WTC11 (cell line): ENCODE data around the gene ENTR1. TPM values are rescaled to one million over a fixed set of nuclear protein-coding genes. Genes with fewer than 3 reads are reported as not detected.

Experiments used
- ATAC-seq: fragments of 200-7000 bp; cut with Tn5 transposase; 2 replicates; pipeline ENCODE4 v1.10.0; 2021; ENCODE audit warnings: mild to moderate bottlenecking, moderate library complexity
- CTCF ChIA-PET: fragments of 300-600 bp; sonication (Branson Sonifier 250); formaldehyde crosslinking; loops from one replicate; lab custom pipeline; 2021; ENCODE audit warnings: antibody characterized with exemption; lab: Charles Lee
- POLR2A ChIA-PET: fragments of 350-600 bp; sonication (Branson Sonifier 250); formaldehyde crosslinking; loops from one replicate; lab custom pipeline; 2021; ENCODE audit warnings: antibody characterized with exemption; lab: Charles Lee
- DNase-seq: peaks from one replicate; pipeline ENCODE4 v3.0.0; 2021; ENCODE audit warnings: low spot score
- H3K27ac Mint-ChIP-seq: 2 replicates; pipeline ENCODE4 v1.8.0; 2021; ENCODE audit warnings: mixed read lengths
- H3K27me3 Mint-ChIP-seq: 2 replicates; pipeline ENCODE4 v1.8.0; 2021; ENCODE audit warnings: low read depth, mild to moderate bottlenecking, moderate library complexity, mixed read lengths
- H3K36me3 Mint-ChIP-seq: 2 replicates; pipeline ENCODE4 v1.8.0; 2021; ENCODE audit warnings: mixed read lengths
- H3K4me1 Mint-ChIP-seq: 2 replicates; pipeline ENCODE4 v1.8.0; 2022; ENCODE audit warnings: mixed read lengths
- H3K4me3 Mint-ChIP-seq: 2 replicates; pipeline ENCODE4 v1.8.0; 2021; ENCODE audit warnings: mild to moderate bottlenecking, moderate library complexity, mixed read lengths
- H3K9me3 Mint-ChIP-seq: 2 replicates; pipeline ENCODE4 v1.8.0; 2021; ENCODE audit warnings: mixed read lengths
- ATF1 ChIP-seq: sonication (generic); formaldehyde crosslinking; IDR thresholded peaks from 2 replicates; pipeline ENCODE4 v1.8.1; 2023; ENCODE audit warnings: mild to moderate bottlenecking, moderate library complexity, missing genetic modification reagents
- CBFB ChIP-seq: sonication (generic); formaldehyde crosslinking; IDR thresholded peaks from 2 replicates; pipeline ENCODE4 v1.8.1; 2022; ENCODE audit warnings: mild to moderate bottlenecking, low read depth, missing genetic modification reagents
- ETV6 ChIP-seq: sonication (generic); formaldehyde crosslinking; IDR thresholded peaks from 2 replicates; pipeline ENCODE4 v1.8.1; 2022; ENCODE audit warnings: mild to moderate bottlenecking, missing genetic modification reagents
- JUN ChIP-seq: sonication (generic); formaldehyde crosslinking; IDR thresholded peaks from 2 replicates; pipeline ENCODE4 v1.8.0; 2023; ENCODE audit warnings: mild to moderate bottlenecking, missing genetic modification reagents
- NFATC4 ChIP-seq: fragments of 250-450 bp; sonication (Bioruptor Pico); IDR thresholded peaks from 2 replicates; pipeline ENCODE4 v1.9.0; 2021; ENCODE audit warnings: mild to moderate bottlenecking
- NFE2L1 ChIP-seq: sonication (generic); formaldehyde crosslinking; IDR thresholded peaks from 2 replicates; pipeline ENCODE4 v1.8.1; 2023; ENCODE audit warnings: missing genetic modification reagents
- NR1H2 ChIP-seq: sonication (generic); formaldehyde crosslinking; IDR thresholded peaks from 2 replicates; pipeline ENCODE4 v1.9.0; 2021; ENCODE audit warnings: mild to moderate bottlenecking, moderate library complexity, missing genetic modification reagents
- PRRX2 ChIP-seq: fragments of 250-450 bp; sonication (Bioruptor Pico); IDR thresholded peaks from 2 replicates; pipeline ENCODE4 v1.8.0; 2021; ENCODE audit warnings: mild to moderate bottlenecking
- RORB ChIP-seq: fragments of 250-450 bp; sonication (Bioruptor Pico); IDR thresholded peaks from 2 replicates; pipeline ENCODE4 v1.9.0; 2021; ENCODE audit warnings: mild to moderate bottlenecking
- TEAD1 ChIP-seq: sonication (generic); formaldehyde crosslinking; IDR thresholded peaks from 2 replicates; pipeline ENCODE4 v1.8.0; 2022; ENCODE audit warnings: mild to moderate bottlenecking, missing genetic modification reagents
- TP53 ChIP-seq: sonication (generic); formaldehyde crosslinking; IDR thresholded peaks from 2 replicates; pipeline ENCODE4 v1.8.1; 2023; ENCODE audit warnings: mild to moderate bottlenecking, missing genetic modification reagents
- ZNF317 ChIP-seq: sonication (generic); formaldehyde crosslinking; IDR thresholded peaks from 2 replicates; pipeline ENCODE4 v1.8.1; 2023; ENCODE audit warnings: low read depth, mild to moderate bottlenecking, moderate library complexity, missing genetic modification reagents, borderline replicate concordance
- ZNF396 ChIP-seq: fragments of 250-450 bp; sonication (Bioruptor Pico); IDR thresholded peaks from 2 replicates; pipeline ENCODE4 v1.8.0; 2021; ENCODE audit warnings: mild to moderate bottlenecking, moderate library complexity, borderline replicate concordance
- total RNA-seq: library from RNA; stranded (reverse); gene quantifications from 3 replicates; pipeline ENCODE4 v1.2.3, GENCODE V29; 2021
- TF ChIP-seq, protein P1 (sequence below): sonication (generic); formaldehyde crosslinking; IDR thresholded peaks from 2 replicates; pipeline ENCODE4 v1.8.0; 2023; ENCODE audit warnings: missing genetic modification reagents, mild to moderate bottlenecking, borderline replicate concordance
- TF ChIP-seq, protein P2 (sequence below): fragments of 250-450 bp; sonication (Bioruptor Pico); conservative IDR thresholded peaks from 2 replicates; pipeline ENCODE4 v1.9.0; 2021; ENCODE audit warnings: mild to moderate bottlenecking
- TF ChIP-seq, protein P3 (sequence below): sonication (generic); formaldehyde crosslinking; IDR thresholded peaks from 2 replicates; pipeline ENCODE4 v1.8.0; 2022; ENCODE audit warnings: mild to moderate bottlenecking, missing genetic modification reagents
- TF ChIP-seq, protein P4 (sequence below): sonication (generic); formaldehyde crosslinking; IDR thresholded peaks from 2 replicates; pipeline ENCODE4 v1.8.1; 2023; ENCODE audit warnings: mild to moderate bottlenecking, missing genetic modification reagents
- TF ChIP-seq, protein P5 (sequence below): sonication (generic); formaldehyde crosslinking; IDR thresholded peaks from 2 replicates; pipeline ENCODE4 v1.8.0; 2023; ENCODE audit warnings: mild to moderate bottlenecking, missing genetic modification reagents
- TF ChIP-seq, protein P6 (sequence below): fragments of 250-450 bp; sonication (Bioruptor Pico); IDR thresholded peaks from 2 replicates; pipeline ENCODE4 v1.9.0; 2021; ENCODE audit warnings: mild to moderate bottlenecking
- TF ChIP-seq, protein P7 (sequence below): sonication (generic); formaldehyde crosslinking; conservative IDR thresholded peaks from 2 replicates; pipeline ENCODE4 v1.8.1; 2022; ENCODE audit warnings: mild to moderate bottlenecking, missing genetic modification reagents

The ENTR1 gene
- total RNA-seq, 1 experiment from 2014 or later: 140 TPM

DNA sequence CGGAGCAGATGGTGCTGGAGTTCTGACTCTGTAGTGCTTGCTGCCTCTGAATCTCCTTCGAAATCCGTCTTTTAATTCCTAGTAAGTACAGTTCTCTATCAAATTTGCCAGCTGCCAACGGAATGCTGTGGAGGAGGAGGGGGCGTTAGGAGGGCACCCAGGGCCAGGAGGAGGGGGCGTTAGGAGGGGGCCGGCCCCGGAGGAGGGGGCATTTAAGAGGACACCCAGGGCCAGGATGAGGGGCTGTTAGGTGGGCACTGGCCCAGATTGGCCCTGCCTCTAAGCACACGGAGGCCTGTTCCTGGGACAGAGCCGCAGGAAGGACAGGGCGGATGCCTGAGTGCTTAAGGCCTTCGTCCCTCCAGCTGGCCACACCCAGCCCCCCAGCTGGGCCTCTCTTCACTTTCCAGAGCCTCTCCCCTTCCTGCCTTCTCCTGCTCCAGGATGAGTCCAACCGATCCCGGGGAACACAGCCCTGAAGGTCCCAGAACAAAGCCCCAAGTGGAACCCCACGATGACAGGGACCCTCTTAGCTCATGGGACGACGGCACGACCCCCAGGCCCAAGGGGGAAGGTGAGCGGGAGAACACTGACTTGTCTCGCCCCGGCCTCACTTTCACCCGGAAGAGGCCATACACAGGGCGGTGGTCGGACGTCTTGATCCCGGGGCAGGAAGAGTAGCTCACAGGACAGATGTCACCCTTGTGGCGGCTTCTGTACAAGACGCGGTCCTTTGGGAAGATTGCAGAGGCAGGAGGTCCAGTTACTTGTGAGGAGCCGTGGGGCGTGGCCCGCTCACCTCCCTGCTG is 19.5 kb upstream of the ENTR1 start:
- H3K4me1 Mint-ChIP-seq: no peaks in the 10 kb centered on the region
- CTCF ChIA-PET: interaction anchor here (0.8 to 1.3 kb wide), 6 partner anchors 9 to 214 kb away, joined by 3 to 5 read pairs (median 3); no protein-coding TSS in a partner anchor
- H3K27me3 Mint-ChIP-seq: no peaks in the 10 kb centered on the region
- H3K27ac Mint-ChIP-seq: peak overlapping the region; percentile 41; the same call in 1 of the 2 replicates
- no peak for DNase-seq
- H3K4me3 Mint-ChIP-seq: no peak overlapping the region
- POLR2A ChIA-PET: no interaction called here
- TF ChIP-seq NR1H2 (CRISPR knock-in tag) (no peak), RORB (CRISPR knock-in tag) (no peak), ZNF317 (CRISPR knock-in tag) (no peak), ZNF396 (CRISPR knock-in tag) (no peak), CBFB (CRISPR knock-in tag) (no peak), NFE2L1 (no peak), TEAD1 (no peak), PRRX2 (no peak)
- TF ChIP-seq, protein P1, sequence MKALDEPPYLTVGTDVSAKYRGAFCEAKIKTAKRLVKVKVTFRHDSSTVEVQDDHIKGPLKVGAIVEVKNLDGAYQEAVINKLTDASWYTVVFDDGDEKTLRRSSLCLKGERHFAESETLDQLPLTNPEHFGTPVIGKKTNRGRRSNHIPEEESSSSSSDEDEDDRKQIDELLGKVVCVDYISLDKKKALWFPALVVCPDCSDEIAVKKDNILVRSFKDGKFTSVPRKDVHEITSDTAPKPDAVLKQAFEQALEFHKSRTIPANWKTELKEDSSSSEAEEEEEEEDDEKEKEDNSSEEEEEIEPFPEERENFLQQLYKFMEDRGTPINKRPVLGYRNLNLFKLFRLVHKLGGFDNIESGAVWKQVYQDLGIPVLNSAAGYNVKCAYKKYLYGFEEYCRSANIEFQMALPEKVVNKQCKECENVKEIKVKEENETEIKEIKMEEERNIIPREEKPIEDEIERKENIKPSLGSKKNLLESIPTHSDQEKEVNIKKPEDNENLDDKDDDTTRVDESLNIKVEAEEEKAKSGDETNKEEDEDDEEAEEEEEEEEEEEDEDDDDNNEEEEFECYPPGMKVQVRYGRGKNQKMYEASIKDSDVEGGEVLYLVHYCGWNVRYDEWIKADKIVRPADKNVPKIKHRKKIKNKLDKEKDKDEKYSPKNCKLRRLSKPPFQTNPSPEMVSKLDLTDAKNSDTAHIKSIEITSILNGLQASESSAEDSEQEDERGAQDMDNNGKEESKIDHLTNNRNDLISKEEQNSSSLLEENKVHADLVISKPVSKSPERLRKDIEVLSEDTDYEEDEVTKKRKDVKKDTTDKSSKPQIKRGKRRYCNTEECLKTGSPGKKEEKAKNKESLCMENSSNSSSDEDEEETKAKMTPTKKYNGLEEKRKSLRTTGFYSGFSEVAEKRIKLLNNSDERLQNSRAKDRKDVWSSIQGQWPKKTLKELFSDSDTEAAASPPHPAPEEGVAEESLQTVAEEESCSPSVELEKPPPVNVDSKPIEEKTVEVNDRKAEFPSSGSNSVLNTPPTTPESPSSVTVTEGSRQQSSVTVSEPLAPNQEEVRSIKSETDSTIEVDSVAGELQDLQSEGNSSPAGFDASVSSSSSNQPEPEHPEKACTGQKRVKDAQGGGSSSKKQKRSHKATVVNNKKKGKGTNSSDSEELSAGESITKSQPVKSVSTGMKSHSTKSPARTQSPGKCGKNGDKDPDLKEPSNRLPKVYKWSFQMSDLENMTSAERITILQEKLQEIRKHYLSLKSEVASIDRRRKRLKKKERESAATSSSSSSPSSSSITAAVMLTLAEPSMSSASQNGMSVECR: no peak
- TF ChIP-seq, protein P2, sequence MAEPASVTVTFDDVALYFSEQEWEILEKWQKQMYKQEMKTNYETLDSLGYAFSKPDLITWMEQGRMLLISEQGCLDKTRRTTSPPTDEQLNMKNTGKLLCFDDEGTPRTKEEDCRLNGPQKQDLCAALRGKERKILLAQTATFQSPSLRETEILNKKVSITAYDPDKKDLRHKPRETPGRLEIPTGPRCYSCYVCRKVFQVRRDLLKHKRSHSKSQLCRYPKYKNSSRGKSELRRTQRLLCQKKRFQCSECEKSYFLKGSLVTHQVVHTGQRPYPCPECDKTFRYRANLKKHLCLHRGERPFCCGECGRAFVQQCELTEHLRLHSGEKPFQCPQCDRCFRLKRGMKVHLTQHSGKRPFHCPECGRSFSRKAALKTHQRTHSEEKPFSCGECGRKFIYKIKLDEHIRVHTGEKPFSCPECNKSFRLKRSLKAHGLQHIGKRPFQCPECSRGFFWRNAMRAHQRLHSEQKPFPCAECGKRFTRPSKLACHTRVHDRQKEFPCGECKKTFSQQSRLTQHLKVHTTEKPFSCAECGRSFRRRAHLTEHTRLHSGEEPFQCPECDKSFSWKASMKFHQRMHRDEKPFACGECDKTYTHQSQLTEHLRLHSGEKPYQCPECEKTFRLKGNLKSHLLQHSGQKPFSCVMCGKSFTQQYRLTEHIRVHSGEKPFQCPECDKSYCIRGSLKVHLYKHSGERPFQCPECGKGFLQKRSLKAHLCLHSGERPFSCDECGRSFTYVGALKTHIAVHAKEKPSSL: no peak
- TF ChIP-seq, protein P3, sequence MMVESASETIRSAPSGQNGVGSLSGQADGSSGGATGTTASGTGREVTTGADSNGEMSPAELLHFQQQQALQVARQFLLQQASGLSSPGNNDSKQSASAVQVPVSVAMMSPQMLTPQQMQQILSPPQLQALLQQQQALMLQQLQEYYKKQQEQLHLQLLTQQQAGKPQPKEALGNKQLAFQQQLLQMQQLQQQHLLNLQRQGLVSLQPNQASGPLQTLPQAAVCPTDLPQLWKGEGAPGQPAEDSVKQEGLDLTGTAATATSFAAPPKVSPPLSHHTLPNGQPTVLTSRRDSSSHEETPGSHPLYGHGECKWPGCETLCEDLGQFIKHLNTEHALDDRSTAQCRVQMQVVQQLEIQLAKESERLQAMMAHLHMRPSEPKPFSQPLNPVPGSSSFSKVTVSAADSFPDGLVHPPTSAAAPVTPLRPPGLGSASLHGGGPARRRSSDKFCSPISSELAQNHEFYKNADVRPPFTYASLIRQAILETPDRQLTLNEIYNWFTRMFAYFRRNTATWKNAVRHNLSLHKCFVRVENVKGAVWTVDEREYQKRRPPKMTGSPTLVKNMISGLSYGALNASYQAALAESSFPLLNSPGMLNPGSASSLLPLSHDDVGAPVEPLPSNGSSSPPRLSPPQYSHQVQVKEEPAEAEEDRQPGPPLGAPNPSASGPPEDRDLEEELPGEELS: no peak
- no peaks in the 10 kb centered on the region for H3K36me3 Mint-ChIP-seq
- no peak for ATAC-seq
- no peaks in the 10 kb centered on the region for H3K9me3 Mint-ChIP-seq

DNA sequence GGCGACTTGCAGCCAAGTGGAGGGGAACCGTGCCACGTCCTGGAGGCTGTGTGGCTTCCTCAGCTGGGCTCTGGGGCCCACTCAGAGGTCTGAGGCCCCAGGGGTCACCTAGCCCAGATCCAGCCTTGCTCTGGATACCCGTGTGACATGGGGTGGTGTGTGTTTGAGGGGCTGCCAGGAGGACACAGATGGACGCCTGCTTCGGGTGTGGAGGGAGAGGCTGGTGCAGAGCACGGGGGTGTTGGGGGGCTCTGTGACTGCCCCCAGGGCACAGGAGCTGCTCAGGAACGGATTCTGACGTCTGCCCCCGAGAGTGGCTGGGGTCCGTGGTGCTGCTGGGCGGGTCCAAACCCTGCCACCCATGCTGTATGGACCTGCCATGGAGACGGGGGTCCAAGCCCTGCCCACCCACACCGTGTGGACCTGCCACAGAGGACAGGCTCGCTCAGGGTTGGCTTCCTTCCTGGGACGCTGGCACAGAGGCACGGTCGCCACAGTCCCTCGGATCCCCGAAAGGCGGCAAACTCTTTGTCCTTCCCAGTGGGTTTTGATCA is 18.7 kb upstream of the ENTR1 start:
- H3K4me1 Mint-ChIP-seq: no peaks in the 10 kb centered on the region
- no peaks in the 10 kb centered on the region for H3K27me3 Mint-ChIP-seq
- ATAC-seq: no peak
- H3K27ac Mint-ChIP-seq: peak overlapping the region; percentile 41; the same call in 1 of the 2 replicates
- no peak for DNase-seq
- ChIA-PET POLR2A (no interaction called here), CTCF (interaction anchor here (0.8 to 1.3 kb wide), 3 partner anchors 28 to 90 kb away, joined by 3 to 5 read pairs (median 5); no protein-coding TSS in a partner anchor)
- H3K36me3 Mint-ChIP-seq: no peaks in the 10 kb centered on the region
- no peaks in the 10 kb centered on the region for H3K9me3 Mint-ChIP-seq
- H3K4me3 Mint-ChIP-seq: no peak overlapping the region
- TF ChIP-seq TP53 (CRISPR knock-in tag) (no peak), ATF1 (CRISPR knock-in tag) (no peak), JUN (CRISPR knock-in tag) (no peak), ETV6 (no peak), NFATC4 (CRISPR knock-in tag) (no peak)
- TF ChIP-seq, protein P4, sequence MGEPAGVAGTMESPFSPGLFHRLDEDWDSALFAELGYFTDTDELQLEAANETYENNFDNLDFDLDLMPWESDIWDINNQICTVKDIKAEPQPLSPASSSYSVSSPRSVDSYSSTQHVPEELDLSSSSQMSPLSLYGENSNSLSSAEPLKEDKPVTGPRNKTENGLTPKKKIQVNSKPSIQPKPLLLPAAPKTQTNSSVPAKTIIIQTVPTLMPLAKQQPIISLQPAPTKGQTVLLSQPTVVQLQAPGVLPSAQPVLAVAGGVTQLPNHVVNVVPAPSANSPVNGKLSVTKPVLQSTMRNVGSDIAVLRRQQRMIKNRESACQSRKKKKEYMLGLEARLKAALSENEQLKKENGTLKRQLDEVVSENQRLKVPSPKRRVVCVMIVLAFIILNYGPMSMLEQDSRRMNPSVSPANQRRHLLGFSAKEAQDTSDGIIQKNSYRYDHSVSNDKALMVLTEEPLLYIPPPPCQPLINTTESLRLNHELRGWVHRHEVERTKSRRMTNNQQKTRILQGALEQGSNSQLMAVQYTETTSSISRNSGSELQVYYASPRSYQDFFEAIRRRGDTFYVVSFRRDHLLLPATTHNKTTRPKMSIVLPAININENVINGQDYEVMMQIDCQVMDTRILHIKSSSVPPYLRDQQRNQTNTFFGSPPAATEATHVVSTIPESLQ (CRISPR knock-in tag): no peak
- TF ChIP-seq, protein P5, sequence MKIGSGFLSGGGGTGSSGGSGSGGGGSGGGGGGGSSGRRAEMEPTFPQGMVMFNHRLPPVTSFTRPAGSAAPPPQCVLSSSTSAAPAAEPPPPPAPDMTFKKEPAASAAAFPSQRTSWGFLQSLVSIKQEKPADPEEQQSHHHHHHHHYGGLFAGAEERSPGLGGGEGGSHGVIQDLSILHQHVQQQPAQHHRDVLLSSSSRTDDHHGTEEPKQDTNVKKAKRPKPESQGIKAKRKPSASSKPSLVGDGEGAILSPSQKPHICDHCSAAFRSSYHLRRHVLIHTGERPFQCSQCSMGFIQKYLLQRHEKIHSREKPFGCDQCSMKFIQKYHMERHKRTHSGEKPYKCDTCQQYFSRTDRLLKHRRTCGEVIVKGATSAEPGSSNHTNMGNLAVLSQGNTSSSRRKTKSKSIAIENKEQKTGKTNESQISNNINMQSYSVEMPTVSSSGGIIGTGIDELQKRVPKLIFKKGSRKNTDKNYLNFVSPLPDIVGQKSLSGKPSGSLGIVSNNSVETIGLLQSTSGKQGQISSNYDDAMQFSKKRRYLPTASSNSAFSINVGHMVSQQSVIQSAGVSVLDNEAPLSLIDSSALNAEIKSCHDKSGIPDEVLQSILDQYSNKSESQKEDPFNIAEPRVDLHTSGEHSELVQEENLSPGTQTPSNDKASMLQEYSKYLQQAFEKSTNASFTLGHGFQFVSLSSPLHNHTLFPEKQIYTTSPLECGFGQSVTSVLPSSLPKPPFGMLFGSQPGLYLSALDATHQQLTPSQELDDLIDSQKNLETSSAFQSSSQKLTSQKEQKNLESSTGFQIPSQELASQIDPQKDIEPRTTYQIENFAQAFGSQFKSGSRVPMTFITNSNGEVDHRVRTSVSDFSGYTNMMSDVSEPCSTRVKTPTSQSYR (CRISPR knock-in tag): no peak
- TF ChIP-seq, protein P6, sequence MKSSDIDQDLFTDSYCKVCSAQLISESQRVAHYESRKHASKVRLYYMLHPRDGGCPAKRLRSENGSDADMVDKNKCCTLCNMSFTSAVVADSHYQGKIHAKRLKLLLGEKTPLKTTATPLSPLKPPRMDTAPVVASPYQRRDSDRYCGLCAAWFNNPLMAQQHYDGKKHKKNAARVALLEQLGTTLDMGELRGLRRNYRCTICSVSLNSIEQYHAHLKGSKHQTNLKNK (CRISPR knock-in tag): no peak
- TF ChIP-seq, protein P7, sequence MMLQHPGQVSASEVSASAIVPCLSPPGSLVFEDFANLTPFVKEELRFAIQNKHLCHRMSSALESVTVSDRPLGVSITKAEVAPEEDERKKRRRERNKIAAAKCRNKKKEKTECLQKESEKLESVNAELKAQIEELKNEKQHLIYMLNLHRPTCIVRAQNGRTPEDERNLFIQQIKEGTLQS (CRISPR knock-in tag): no peak
